GM19023 (cell line): ENCODE results near the gene CCDC187.

Experiments
- ATAC-seq: cut with Tn5 transposase; IDR thresholded peaks from one replicate; pipeline ENCODE4 v1.9.1; 2021; ENCODE audit warnings: mild to moderate bottlenecking, moderate library complexity; ENCODE audit not compliant: unreplicated experiment

CCDC187 gene

GRCh38 chr9:136313111-136314055 is 9.5 kb upstream of the CCDC187 start:
- no peak for ATAC-seq

GRCh38 chr9:136312436-136312835 is 8.5 kb upstream of the CCDC187 start:
- ATAC-seq = no peak

GRCh38 chr9:136312009-136312375 is 8.1 kb upstream of the CCDC187 start:
- ATAC-seq = no peak

- no peak for ATAC-seq
Observed at GRCh38 chr9:136311051-136312008, 7.4 kb upstream of the CCDC187 start.

GRCh38 chr9:136310273-136311030 is 6.6 kb upstream of the CCDC187 start:
- ATAC-seq = no peak

GRCh38 chr9:136309806-136310220 is 5.9 kb upstream of the CCDC187 start:
- no peak for ATAC-seq

GRCh38 chr9:136309101-136309801 is 5.4 kb upstream of the CCDC187 start:
- ATAC-seq = no peak

GRCh38 chr9:136308702-136309053 is 4.8 kb upstream of the CCDC187 start:
- no peak for ATAC-seq

GRCh38 chr9:136308006-136308701 is 4.3 kb upstream of the CCDC187 start:
- ATAC-seq = no peak

GRCh38 chr9:136307215-136307750 is 3.4 kb upstream of the CCDC187 start:
- no peak for ATAC-seq

- no peak for ATAC-seq
Observed at GRCh38 chr9:136306211-136307208, 2.6 kb upstream of the CCDC187 start.

- ATAC-seq = no peak
Observed at GRCh38 chr9:136305804-136306203, 1.9 kb upstream of the CCDC187 start.

GRCh38 chr9:136304981-136305380 is 1.1 kb upstream of the CCDC187 start:
- ATAC-seq = no peak

- ATAC-seq = no peak
Observed at GRCh38 chr9:136304456-136304855, 562 bp upstream of the CCDC187 start.

GRCh38 chr9:136303066-136303824 is 649 bp downstream of the CCDC187 start:
- no peak for ATAC-seq

- no peak for ATAC-seq
Observed at GRCh38 chr9:136302527-136302926, 1.4 kb downstream of the CCDC187 start.

- no peak for ATAC-seq
Observed at GRCh38 chr9:136300866-136301265, 3.0 kb downstream of the CCDC187 start.
